ENCODE results near the gene C1orf116.
A peak's percentile ranks its signal among the peaks of the same experiment; 100 is the strongest.

Gene C1orf116

GRCh38 chr1:207021139-207021861, 11.3 kb downstream of the C1orf116 start:
- H3K36me3 Mint-ChIP-seq = no peaks in the 10 kb centered on the region

GRCh38 chr1:207020709-207021107, 11.8 kb downstream of the C1orf116 start:
- Mint-ChIP-seq H3K36me3 (no peaks in the 10 kb centered on the region), H3K27ac (peak overlapping the region; percentile 66), H3K4me3 (no peak overlapping the region), H3K9me3 (no peaks in the 10 kb centered on the region), H3K4me1 (peaks cover 11% of the 10 kb centered on the region)
- peak; percentile 68 for ATAC-seq
- DNase-seq (ENCODE audit: low spot score in 2 of 2) = no peak

More at GRCh38 chr1:207021139-207021861, 11.3 kb downstream of the C1orf116 start:
- Mint-ChIP-seq H3K4me1 (peaks cover 6% of the 10 kb centered on the region), H3K27ac (peak overlapping the region; percentile 66), H3K4me3 (no peak overlapping the region), H3K9me3 (no peaks in the 10 kb centered on the region)
- ATAC-seq (no peak), DNase-seq (ENCODE audit: low spot score in 2 of 2) (no peak)

- DNase-seq (ENCODE audit: low spot score in 2 of 2) (no peak), ATAC-seq (no peak)
- H3K27ac Mint-ChIP-seq = no peak overlapping the region
- H3K36me3 Mint-ChIP-seq = no peaks in the 10 kb centered on the region
- H3K4me3 Mint-ChIP-seq = no peak overlapping the region
- H3K4me1 Mint-ChIP-seq = peaks cover 12% of the 10 kb centered on the region
- H3K9me3 Mint-ChIP-seq = no peaks in the 10 kb centered on the region
Measured at GRCh38 chr1:207020065-207020708, 12.4 kb downstream of the C1orf116 start.

DNA sequence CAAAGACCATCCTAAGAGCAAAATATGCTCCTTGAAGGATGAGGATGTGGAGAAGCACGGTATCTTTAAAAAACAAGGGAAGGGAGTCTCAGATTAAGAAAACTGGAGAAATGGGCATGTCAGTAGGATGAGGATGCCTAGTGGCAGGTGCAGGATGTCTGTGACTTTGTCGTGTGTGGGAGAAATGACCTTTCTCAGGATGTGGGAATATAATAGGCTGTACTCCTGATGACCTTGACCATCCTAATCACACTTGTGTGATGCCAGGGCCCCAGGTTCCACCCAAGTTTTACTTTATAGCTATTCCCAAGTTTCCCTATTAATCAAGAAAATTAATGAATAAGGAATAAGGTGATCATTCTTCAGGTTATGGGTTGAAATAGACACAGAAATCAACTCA, 12.9 kb downstream of the C1orf116 start:
- peaks cover 12% of the 10 kb centered on the region for H3K4me1 Mint-ChIP-seq
- H3K9me3 Mint-ChIP-seq = no peaks in the 10 kb centered on the region
- no peak overlapping the region for H3K27ac Mint-ChIP-seq

DNA sequence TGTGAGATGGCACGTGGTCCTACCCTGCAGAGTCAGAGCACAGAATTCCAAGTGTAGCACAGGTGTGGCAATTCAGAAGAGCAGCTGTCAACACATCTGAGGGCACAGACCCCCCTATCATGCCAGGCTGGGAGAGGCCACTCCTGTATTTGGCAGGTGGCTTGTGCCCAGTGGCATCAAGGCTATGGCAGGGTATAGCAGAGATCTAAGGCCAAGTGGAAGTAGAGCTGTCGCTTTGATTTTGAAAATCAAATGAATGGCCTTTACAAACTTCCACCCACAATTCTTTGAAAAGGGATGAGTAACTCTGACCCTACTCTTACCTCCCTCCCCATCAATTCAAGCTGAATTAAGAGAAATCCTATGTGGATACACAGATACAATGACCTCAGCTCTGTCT, 13.4 kb downstream of the C1orf116 start:
- DNase-seq (ENCODE audit: low spot score in 2 of 2) (no peak), ATAC-seq (no peak)
- no peak overlapping the region for H3K4me3 Mint-ChIP-seq
- peaks cover 12% of the 10 kb centered on the region for H3K4me1 Mint-ChIP-seq
- H3K36me3 Mint-ChIP-seq = no peaks in the 10 kb centered on the region
- no peak overlapping the region for H3K27ac Mint-ChIP-seq
- no peaks in the 10 kb centered on the region for H3K9me3 Mint-ChIP-seq

More for the DNA sequence above, 12.9 kb downstream of the C1orf116 start:
- no peaks in the 10 kb centered on the region for H3K36me3 Mint-ChIP-seq
- no peak for DNase-seq (ENCODE audit: low spot score in 2 of 2)
- ATAC-seq = no peak
- H3K4me3 Mint-ChIP-seq = no peak overlapping the region

GRCh38 chr1:207018707-207019106, 13.8 kb downstream of the C1orf116 start:
- H3K4me1 Mint-ChIP-seq = peaks cover 12% of the 10 kb centered on the region
- no peak overlapping the region for H3K27ac Mint-ChIP-seq
- H3K9me3 Mint-ChIP-seq = no peaks in the 10 kb centered on the region
- no peak overlapping the region for H3K4me3 Mint-ChIP-seq
- DNase-seq (ENCODE audit: low spot score in 2 of 2) (no peak), ATAC-seq (no peak)
- H3K36me3 Mint-ChIP-seq = no peaks in the 10 kb centered on the region

- H3K4me1 Mint-ChIP-seq = peaks cover 12% of the 10 kb centered on the region
- DNase-seq (ENCODE audit: low spot score in 2 of 2) = no peak
- ATAC-seq = no peak
- no peak overlapping the region for H3K4me3 Mint-ChIP-seq
- no peak overlapping the region for H3K27ac Mint-ChIP-seq
- no peaks in the 10 kb centered on the region for H3K9me3 Mint-ChIP-seq
- H3K36me3 Mint-ChIP-seq = no peaks in the 10 kb centered on the region
Measured at GRCh38 chr1:207017615-207018559, 14.7 kb downstream of the C1orf116 start.

GRCh38 chr1:207015791-207016190, 16.8 kb downstream of the C1orf116 start:
- Mint-ChIP-seq H3K4me3 (no peak overlapping the region), H3K9me3 (no peaks in the 10 kb centered on the region), H3K27ac (no peak overlapping the region), H3K4me1 (peaks cover 8% of the 10 kb centered on the region), H3K36me3 (no peaks in the 10 kb centered on the region)
- ATAC-seq (peak; percentile 56), DNase-seq (ENCODE audit: low spot score in 2 of 2) (no peak)

- no peak overlapping the region for H3K4me3 Mint-ChIP-seq
- H3K4me1 Mint-ChIP-seq = peaks cover 6% of the 10 kb centered on the region
- no peak overlapping the region for H3K27ac Mint-ChIP-seq
- peak; percentile 51 for ATAC-seq
- DNase-seq (ENCODE audit: low spot score in 2 of 2) = no peak
- no peaks in the 10 kb centered on the region for H3K36me3 Mint-ChIP-seq
- H3K9me3 Mint-ChIP-seq = no peaks in the 10 kb centered on the region
Measured at GRCh38 chr1:207014728-207015127, 17.8 kb downstream of the C1orf116 start.

GRCh38 chr1:207013321-207014085, 19.1 kb downstream of the C1orf116 start:
- H3K36me3 Mint-ChIP-seq = no peaks in the 10 kb centered on the region
- peaks cover 6% of the 10 kb centered on the region for H3K4me1 Mint-ChIP-seq
- no peaks in the 10 kb centered on the region for H3K9me3 Mint-ChIP-seq
- no peak overlapping the region for H3K27ac Mint-ChIP-seq
- no peak for DNase-seq (ENCODE audit: low spot score in 2 of 2)
- ATAC-seq = no peak
- no peak overlapping the region for H3K4me3 Mint-ChIP-seq

- no peaks in the 10 kb centered on the region for H3K9me3 Mint-ChIP-seq
- no peak overlapping the region for H3K27ac Mint-ChIP-seq
- DNase-seq (ENCODE audit: low spot score in 2 of 2) (no peak), ATAC-seq (no peak)
- no peaks in the 10 kb centered on the region for H3K36me3 Mint-ChIP-seq
- no peak overlapping the region for H3K4me3 Mint-ChIP-seq
- peaks cover under 1% of the 10 kb centered on the region for H3K4me1 Mint-ChIP-seq
Measured at GRCh38 chr1:207010726-207011125, 21.8 kb downstream of the C1orf116 start.

DNA sequence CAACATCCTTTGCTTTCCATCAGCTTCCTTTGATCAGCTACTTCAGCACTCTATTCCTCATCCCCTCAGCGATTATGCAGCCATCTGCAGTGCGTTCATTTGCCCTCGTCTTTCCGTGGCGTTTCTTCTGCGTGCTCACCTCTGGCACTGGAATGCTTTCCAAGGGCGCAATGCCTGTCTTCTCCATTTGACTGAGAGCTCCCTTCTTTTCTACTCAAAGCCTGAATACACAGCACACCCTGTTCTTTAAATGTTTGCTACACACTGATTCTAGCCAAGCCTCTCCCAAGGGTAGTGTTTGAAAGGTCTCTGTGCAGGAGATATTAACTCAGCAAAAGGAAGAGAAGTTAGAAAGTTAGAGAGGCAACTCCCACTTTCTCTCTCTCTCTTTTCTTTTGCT, 22.6 kb downstream of the C1orf116 start:
- ATAC-seq (no peak), DNase-seq (ENCODE audit: low spot score in 2 of 2) (no peak)
- Mint-ChIP-seq H3K9me3 (no peaks in the 10 kb centered on the region), H3K4me1 (peaks cover 4% of the 10 kb centered on the region), H3K36me3 (no peaks in the 10 kb centered on the region), H3K4me3 (no peak overlapping the region), H3K27ac (no peak overlapping the region)

DNA sequence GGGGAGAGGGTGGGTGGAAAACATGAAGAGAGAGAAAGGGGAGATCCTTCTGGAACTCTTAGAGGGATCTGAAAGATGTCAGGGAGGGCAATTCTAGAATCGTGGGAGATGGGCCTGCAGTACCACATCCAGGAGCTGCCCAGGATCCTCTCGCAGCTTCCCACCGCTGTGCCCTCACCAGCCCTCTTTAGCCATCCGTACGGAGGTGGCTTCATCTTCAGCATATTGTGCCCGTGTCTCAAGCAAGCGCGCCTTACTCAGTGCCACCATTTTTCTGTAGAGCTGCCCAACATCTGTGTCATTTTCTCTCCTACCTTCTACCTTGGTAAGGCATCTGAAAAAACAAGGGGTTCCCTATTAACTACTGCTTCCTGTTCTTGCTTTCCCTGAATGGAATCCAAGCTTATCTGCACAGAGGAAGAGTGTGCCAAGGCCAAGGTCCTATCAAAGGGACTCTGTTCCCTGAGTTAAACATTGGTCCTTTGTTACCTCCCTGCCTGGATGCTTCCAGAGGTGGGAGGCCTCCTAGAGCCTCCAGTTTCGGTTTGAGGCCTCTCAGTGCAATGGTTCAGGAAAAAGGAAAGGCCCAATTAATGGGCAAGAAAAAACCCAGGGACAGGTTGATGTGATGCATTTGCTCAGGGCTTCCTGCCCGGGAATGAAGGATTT, 23.2 kb downstream of the C1orf116 start:
- H3K27ac Mint-ChIP-seq = no peak overlapping the region
- H3K4me3 Mint-ChIP-seq = no peak overlapping the region
- no peaks in the 10 kb centered on the region for H3K36me3 Mint-ChIP-seq
- ATAC-seq = no peak
- H3K4me1 Mint-ChIP-seq = peaks cover 7% of the 10 kb centered on the region
- H3K9me3 Mint-ChIP-seq = no peaks in the 10 kb centered on the region
- DNase-seq (ENCODE audit: low spot score in 2 of 2) = no peak

DNA sequence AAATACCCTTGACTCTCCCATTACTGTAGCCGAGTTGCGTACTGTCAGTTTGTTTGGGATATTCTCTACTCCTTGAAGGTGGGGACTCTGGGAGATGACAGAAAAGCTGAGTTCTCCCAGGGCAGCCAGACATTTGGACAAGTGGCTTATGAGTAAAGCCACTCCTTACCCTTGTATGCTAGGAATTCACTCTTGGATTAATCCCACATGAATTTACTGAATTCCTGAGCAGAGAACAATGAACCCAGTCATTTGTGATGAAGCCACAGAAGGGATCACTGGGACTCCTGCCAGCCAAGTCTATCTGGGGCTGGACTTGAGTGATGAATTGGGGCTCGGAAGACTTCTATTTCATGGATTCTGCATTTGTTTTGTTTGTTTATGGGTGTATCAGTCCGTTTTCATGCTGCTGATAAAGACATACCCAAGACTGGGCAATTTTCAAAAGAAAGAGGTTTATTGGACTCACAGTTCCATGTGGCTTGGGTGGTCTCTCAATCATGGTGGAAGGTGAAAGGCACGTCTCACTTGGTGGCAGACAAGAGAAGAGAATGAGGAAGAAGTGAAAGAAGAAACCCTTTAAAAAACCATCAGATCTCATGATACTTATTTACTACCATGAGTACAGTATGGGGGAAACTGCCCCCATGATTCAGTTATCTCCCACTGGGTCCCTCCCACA, 25.1 kb downstream of the C1orf116 start:
- H3K36me3 Mint-ChIP-seq = no peaks in the 10 kb centered on the region
- DNase-seq (ENCODE audit: low spot score in 2 of 2) (no peak), ATAC-seq (no peak)
- H3K9me3 Mint-ChIP-seq = no peaks in the 10 kb centered on the region
- peaks cover 7% of the 10 kb centered on the region for H3K4me1 Mint-ChIP-seq
- no peak overlapping the region for H3K4me3 Mint-ChIP-seq
- no peak overlapping the region for H3K27ac Mint-ChIP-seq
